ENCODE results near the gene HOMER2. TPM values are rescaled to one million over a fixed set of nuclear protein-coding genes. Genes with fewer than 3 reads are reported as not detected.

HOMER2 gene
- total and polyA plus RNA-seq, 2 of the 13 experiments (the other 11 are each of a cell fraction or from before 2014, with no cell fraction given) = 12.9 to 14.1 TPM

DNA sequence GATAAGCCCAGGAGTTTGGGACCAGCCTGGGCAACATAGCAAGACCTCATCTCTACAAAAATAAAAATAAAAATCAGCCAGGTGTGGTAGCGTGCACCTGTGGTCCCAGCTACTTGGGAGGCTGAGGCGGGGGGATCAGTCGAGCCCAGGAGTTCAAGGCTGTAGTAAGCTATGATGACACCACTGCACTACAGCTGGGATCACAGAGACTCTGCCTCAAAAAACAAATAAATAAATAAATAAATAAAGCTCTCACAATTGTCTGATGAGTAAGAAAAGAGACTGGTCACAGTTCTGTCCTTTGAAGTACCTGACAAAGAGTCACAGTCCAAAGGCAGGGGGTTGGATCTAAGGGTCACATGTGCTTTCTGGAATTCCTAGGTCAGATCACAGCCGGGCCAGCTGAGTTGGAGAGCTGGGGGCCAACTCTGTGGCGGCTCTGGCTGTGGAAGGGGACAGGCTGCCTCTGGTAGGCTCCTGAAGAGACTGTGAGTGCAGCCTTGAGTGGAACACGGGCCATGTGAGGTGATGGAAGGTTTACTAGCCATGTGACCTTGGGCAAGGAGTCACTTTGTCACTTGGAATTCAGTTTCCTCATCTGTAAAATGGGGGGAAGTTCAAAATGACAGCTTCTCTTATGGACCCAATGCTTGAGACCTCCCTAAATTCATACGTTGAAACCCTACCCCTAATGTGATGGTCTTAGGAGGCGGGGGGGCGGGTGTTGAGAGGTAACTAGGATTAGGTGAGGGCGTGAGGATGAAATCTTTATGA is 95.9 kb downstream of the HOMER2 start (continued):
- TF ChIP-seq, protein P1, sequence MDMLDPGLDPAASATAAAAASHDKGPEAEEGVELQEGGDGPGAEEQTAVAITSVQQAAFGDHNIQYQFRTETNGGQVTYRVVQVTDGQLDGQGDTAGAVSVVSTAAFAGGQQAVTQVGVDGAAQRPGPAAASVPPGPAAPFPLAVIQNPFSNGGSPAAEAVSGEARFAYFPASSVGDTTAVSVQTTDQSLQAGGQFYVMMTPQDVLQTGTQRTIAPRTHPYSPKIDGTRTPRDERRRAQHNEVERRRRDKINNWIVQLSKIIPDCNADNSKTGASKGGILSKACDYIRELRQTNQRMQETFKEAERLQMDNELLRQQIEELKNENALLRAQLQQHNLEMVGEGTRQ (IDR thresholded peaks at IDR 0.05; ENCODE audit: low read depth, low read length) = peak; percentile 83
- TF ChIP-seq, protein P1 (CRISPR knock-in tag; IDR thresholded peaks at IDR 0.05; ENCODE audit: borderline replicate concordance) = peak; percentile 79; the same call in 1 of the 2 replicates
- TF ChIP-seq NFIC (IDR thresholded peaks at IDR 0.05; ENCODE audit: low read length) = peak; percentile 51; the same call in 1 of the 2 replicates
- TF ChIP-seq CREB1 (IDR thresholded peaks at IDR 0.05) = peak; percentile 60; the same call in 1 of the 2 replicates
- TF ChIP-seq CREB1 (CRISPR knock-in tag; IDR thresholded peaks at IDR 0.05) = no peak
- TF ChIP-seq MED1 (CRISPR knock-in tag; IDR thresholded peaks at IDR 0.05) = peak; percentile 36
- no peak for TF ChIP-seq ZNF75D (CRISPR knock-in tag; IDR thresholded peaks at IDR 0.05; ENCODE audit: borderline replicate concordance)
- peak; percentile 37; the same call in 1 of the 2 replicates for TF ChIP-seq DPF2 (CRISPR knock-in tag; IDR thresholded peaks at IDR 0.05; ENCODE audit: borderline replicate concordance, low read depth)
- peak; percentile 69 for TF ChIP-seq ZEB1 (IDR thresholded peaks at IDR 0.05; ENCODE audit: insufficient replicate concordance, low read depth)
- TF ChIP-seq ARNTL (CRISPR knock-in tag; IDR thresholded peaks at IDR 0.05) = peak; percentile 64; the same call in 1 of the 2 replicates
- TF ChIP-seq NCOR1 (IDR thresholded peaks at IDR 0.05; ENCODE audit: borderline replicate concordance, low read length) = peak; percentile 96
- TF ChIP-seq, protein P2, sequence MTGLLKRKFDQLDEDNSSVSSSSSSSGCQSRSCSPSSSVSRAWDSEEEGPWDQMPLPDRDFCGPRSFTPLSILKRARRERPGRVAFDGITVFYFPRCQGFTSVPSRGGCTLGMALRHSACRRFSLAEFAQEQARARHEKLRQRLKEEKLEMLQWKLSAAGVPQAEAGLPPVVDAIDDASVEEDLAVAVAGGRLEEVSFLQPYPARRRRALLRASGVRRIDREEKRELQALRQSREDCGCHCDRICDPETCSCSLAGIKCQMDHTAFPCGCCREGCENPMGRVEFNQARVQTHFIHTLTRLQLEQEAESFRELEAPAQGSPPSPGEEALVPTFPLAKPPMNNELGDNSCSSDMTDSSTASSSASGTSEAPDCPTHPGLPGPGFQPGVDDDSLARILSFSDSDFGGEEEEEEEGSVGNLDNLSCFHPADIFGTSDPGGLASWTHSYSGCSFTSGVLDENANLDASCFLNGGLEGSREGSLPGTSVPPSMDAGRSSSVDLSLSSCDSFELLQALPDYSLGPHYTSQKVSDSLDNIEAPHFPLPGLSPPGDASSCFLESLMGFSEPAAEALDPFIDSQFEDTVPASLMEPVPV (CRISPR knock-in tag; IDR thresholded peaks at IDR 0.05) = no peak
- TF ChIP-seq RAD51 (IDR thresholded peaks at IDR 0.05; ENCODE audit: borderline replicate concordance) = peak; percentile 41; the same call in 1 of the 2 replicates
- TF ChIP-seq SP5 (CRISPR knock-in tag; IDR thresholded peaks at IDR 0.05; ENCODE audit: borderline replicate concordance, low read depth) = 0 out of 2 replicates have a peak, but pooled peaks have one; percentile 14
- peak; percentile 42; the same call in 1 of the 2 replicates for TF ChIP-seq FOXA3 (CRISPR knock-in tag; IDR thresholded peaks at IDR 0.05)
- peak; percentile 36; the same call in 1 of the 2 replicates for TF ChIP-seq NR2C2 (CRISPR knock-in tag; IDR thresholded peaks at IDR 0.05; ENCODE audit: borderline replicate concordance)
- TF ChIP-seq ZNF7 (CRISPR knock-in tag; IDR thresholded peaks at IDR 0.05) = no peak
- 0 out of 2 replicates have a peak, but pooled peaks have one; percentile 24 for TF ChIP-seq KLF12 (CRISPR knock-in tag; IDR thresholded peaks at IDR 0.05; ENCODE audit: borderline replicate concordance)
- TF ChIP-seq RXRB (CRISPR knock-in tag; IDR thresholded peaks at IDR 0.05; ENCODE audit: borderline replicate concordance) = 0 out of 2 replicates have a peak, but pooled peaks have one; percentile 74
- peak; percentile 74; the same call in 1 of the 2 replicates for TF ChIP-seq TBX2 (CRISPR knock-in tag; IDR thresholded peaks at IDR 0.05; ENCODE audit: borderline replicate concordance)
- peak; percentile 67 for TF ChIP-seq BHLHE40 (IDR thresholded peaks at IDR 0.05; ENCODE audit: low read length)
- no peak for TF ChIP-seq LCORL (IDR thresholded peaks at IDR 0.05)
- TF ChIP-seq LCORL (CRISPR knock-in tag; IDR thresholded peaks at IDR 0.05) = peak; percentile 76
- TF ChIP-seq JUNB (CRISPR knock-in tag; IDR thresholded peaks at IDR 0.05; ENCODE audit: borderline replicate concordance) = no peak
- peak; percentile 25 for TF ChIP-seq SKI (IDR thresholded peaks at IDR 0.05; ENCODE audit: partially characterized antibody)
- TF ChIP-seq, protein P3, sequence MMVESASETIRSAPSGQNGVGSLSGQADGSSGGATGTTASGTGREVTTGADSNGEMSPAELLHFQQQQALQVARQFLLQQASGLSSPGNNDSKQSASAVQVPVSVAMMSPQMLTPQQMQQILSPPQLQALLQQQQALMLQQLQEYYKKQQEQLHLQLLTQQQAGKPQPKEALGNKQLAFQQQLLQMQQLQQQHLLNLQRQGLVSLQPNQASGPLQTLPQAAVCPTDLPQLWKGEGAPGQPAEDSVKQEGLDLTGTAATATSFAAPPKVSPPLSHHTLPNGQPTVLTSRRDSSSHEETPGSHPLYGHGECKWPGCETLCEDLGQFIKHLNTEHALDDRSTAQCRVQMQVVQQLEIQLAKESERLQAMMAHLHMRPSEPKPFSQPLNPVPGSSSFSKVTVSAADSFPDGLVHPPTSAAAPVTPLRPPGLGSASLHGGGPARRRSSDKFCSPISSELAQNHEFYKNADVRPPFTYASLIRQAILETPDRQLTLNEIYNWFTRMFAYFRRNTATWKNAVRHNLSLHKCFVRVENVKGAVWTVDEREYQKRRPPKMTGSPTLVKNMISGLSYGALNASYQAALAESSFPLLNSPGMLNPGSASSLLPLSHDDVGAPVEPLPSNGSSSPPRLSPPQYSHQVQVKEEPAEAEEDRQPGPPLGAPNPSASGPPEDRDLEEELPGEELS (CRISPR knock-in tag; IDR thresholded peaks at IDR 0.05) = peak; percentile 77
